Measurements from ENCODE around the gene CFAP57. TPM values are rescaled to one million over a fixed set of nuclear protein-coding genes. Genes with fewer than 3 reads are reported as not detected.

The CFAP57 gene
- total and polyA plus RNA-seq, 2 of the 8 experiments (the other 6 are each of a cell fraction or from before 2014, with no cell fraction given), result 0.20 to 0.80 TPM

- Histone ChIP-seq H3K14ac (ENCODE audit: insufficient read length) (no peak overlapping the region), H3K18ac (ENCODE audit: extremely low read depth, low read length) (no peak overlapping the region), H2BK5ac (ENCODE audit: low read depth, low read length) (no peak overlapping the region), H3K9me3 (ENCODE audit: insufficient read depth in 2 of 2, low read depth in 1 of 2, low read length in 1 of 2) (no peaks in the 10 kb centered on the region; a peak in 1 of 4 replicates), H2BK120ac (replicated peaks; ENCODE audit: low read depth, low read length) (no peak overlapping the region), H3K23me2 (ENCODE audit: low read depth, low read length) (no peaks in the 10 kb centered on the region), H3K4me1 (replicated peaks in 1 of 4; ENCODE audit: control insufficient read depth in 3 of 4, insufficient read depth in 4 of 4, low read length in 3 of 4) (0 out of 7 replicates have a peak, but pooled peaks cover 0 to 1% (median 0%) of the 10 kb centered on the region in 4 experiments), H3K23ac (ENCODE audit: insufficient read length) (no peak overlapping the region), H3K4ac (replicated peaks; ENCODE audit: insufficient read length, low read depth, low read length) (no peak overlapping the region), H3K9ac (replicated peaks in 1 of 4; ENCODE audit: extremely low read depth in 1 of 4, low read depth in 3 of 4, low read length in 3 of 4) (no peak overlapping the region), H3K27me3 (replicated peaks in 1 of 4; ENCODE audit: control insufficient read depth in 3 of 4, extremely low read depth in 1 of 4, insufficient read depth in 3 of 4, low read length in 3 of 4) (no peaks in the 10 kb centered on the region), H3K27ac (ENCODE audit: low read depth, low read length) (no peak overlapping the region), H4K5ac (ENCODE audit: insufficient read length, low read depth, low read length) (no peak overlapping the region), H3K79me1 (ENCODE audit: low read depth, low read length) (no peaks in the 10 kb centered on the region), H3K79me2 (ENCODE audit: control insufficient read depth in 1 of 2, insufficient read depth in 2 of 2, low read length in 2 of 2) (peaks cover 0 to 3% of the 10 kb centered on the region in 2 experiments; a peak in 2 of 4 replicates), H3K36me3 (ENCODE audit: control insufficient read depth in 2 of 4, insufficient read depth in 4 of 4, low read length in 3 of 4) (no peaks in the 10 kb centered on the region; a peak in 1 of 8 replicates), H2BK15ac (ENCODE audit: low read length) (no peak overlapping the region), H4K91ac (replicated peaks; ENCODE audit: insufficient read length, low read length) (no peak overlapping the region), H2AK5ac (ENCODE audit: low read depth, low read length) (no peak overlapping the region), H4K20me1 (replicated peaks in 1 of 2; ENCODE audit: control insufficient read depth in 1 of 2, insufficient read depth in 2 of 2, low read length in 2 of 2) (no peaks in the 10 kb centered on the region), H2BK12ac (ENCODE audit: low read depth, low read length) (no peak overlapping the region), H2AFZ (ENCODE audit: low read length) (no peak overlapping the region), H4K8ac (ENCODE audit: extremely low read depth, insufficient read depth, low read length) (no peak overlapping the region), H3K4me2 (ENCODE audit: insufficient read depth in 1 of 2, low read depth in 2 of 2, low read length in 2 of 2) (no peak overlapping the region), H2BK20ac (ENCODE audit: low read length) (no peak overlapping the region), H3K56ac (replicated peaks; ENCODE audit: insufficient read length, low read depth, low read length) (no peak overlapping the region), H3K4me3 (ENCODE audit: extremely low read depth in 1 of 4, insufficient read depth in 2 of 4, low read depth in 3 of 4, low read length in 4 of 4) (no peak overlapping the region)
- ChIA-PET CTCF (ENCODE audit: partially characterized antibody) (no interaction called here), POLR2A (ENCODE audit: partially characterized antibody) (interaction anchor here (2.6 kb wide), 1 partner anchor 11 kb away, joined by 12 read pairs; no protein-coding TSS in a partner anchor)
- FAIRE-seq (no peak), DNase-seq (ENCODE audit: low read depth in 1 of 2, low spot score in 2 of 2) (no peak)
- 93% methylated on average over 1 of the region's 1 CpG; no CpG with 5 or more reads in 1 of the 2 experiments for WGBS, 2 experiments (ENCODE audit: extremely low coverage in 1 of 2, insufficient coverage in 1 of 2, insufficient read length in 1 of 2, insufficient replicate concordance in 2 of 2, low coverage in 1 of 2, low lambda C conversion rate in 2 of 2, missing lambda C conversion rate in 1 of 2)
- TF ChIP-seq SP2 (IDR thresholded peaks at IDR 0.05; ENCODE audit: low read length) (no peak), POLR2A (IDR thresholded peaks at IDR 0.05; ENCODE audit: control extremely low read depth in 1 of 2, low read depth in 2 of 2, low read length in 2 of 2) (no peak), POLR2AphosphoS5 (IDR thresholded peaks at IDR 0.05; ENCODE audit: low read depth, low read length) (no peak)
These were observed 49.1 kb upstream of the CFAP57 start for GRCh38 chr1:43123031-43123430.

Measured in H1 (cell line).